Measurements from ENCODE around the gene LTA.
"Not testable (repeated sequence)": the region's sequence is repeated elsewhere in the genome, so short reads cannot be mapped to it uniquely, and the experiment has no call there.

The LTA gene

DNA sequence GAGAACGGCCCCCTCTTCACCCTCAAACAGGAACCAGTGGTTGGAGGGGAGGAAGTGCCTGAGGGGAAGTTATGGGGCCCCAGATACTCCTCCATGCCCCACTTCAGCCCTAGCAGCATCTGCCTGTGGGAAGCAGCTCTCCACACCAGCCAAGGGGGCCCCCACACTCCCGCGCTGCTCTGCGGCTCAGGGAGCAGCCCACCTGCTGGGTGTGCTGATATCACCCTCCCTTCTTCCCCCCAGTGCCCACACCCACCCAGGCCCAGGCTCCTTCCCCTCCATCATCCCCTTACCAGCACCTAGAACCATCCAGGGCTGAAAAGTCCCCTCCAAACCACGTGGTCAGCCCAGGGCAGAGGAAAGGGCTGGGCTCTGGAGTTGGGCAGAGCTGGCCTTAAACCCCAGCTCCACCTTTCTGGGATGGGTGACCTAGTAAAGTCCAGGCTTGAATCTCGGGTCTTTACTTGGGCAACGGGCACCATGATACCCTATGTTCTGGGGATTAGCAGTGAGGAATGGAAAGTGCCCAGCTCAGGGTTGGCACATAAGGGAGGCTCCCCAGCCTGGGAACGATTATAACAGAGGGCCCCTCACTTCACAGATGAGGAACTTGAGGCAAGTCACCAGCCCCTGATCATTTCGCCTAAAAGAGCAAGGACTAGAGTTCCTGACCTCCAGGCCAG, 14.7 kb downstream of the LTA start:
- TF ChIP-seq ZFX (IDR thresholded peaks at IDR 0.05), result no peak
- TF ChIP-seq CTCF (conservative IDR thresholded peaks at IDR 0.05), result no peak
- H3K27ac ChIP-seq, result no peak overlapping the region

DNA sequence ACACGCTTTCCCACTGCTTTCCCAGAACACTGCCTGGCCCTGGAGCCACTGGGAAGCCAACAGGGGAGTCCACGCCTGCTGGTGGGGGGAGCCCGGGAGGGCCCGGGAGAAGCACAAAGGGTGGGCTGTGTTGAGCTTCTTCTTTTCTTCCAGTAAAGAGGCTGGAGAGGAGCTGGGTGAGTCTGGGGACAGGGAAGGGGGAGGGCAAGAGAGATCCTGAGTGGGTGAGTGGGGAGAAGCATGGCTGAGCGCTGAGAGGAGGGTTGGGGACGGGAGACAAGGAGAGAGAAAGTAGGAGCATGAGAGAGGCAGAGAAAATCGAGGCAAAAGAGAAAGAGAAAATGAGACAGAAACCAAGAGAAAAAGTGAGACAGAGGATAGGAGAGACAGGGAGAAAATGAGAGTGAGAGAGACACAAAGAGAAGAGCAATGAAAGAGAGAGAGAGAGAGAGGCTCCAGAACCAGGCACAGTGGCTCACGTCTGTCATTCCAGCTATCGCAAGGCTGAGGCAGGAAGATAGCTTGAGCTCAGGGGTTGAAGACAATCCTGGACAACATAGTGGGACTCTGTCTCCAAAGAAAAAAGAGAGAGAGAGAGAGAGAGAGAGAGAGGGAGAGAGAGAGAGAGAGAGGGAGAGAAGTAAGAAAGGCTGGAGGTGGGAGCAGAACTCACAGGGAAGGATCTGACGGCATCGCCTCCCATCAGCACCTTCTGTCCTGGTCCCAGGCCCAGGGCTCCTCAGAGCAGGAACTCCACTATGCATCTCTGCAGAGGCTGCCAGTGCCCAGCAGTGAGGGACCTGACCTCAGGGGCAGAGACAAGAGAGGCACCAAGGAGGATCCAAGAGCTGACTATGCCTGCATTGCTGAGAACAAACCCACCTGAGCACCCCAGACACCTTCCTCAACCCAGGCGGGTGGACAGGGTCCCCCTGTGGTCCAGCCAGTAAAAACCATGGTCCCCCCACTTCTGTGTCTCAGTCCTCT, 16.0 kb downstream of the LTA start:
- TF ChIP-seq CTCF (conservative IDR thresholded peaks at IDR 0.05) (no peak), ZFX (IDR thresholded peaks at IDR 0.05) (no peak)
- no peak overlapping the region for H3K27ac ChIP-seq

- TF ChIP-seq CTCF (conservative IDR thresholded peaks at IDR 0.05) (no peak), ZFX (IDR thresholded peaks at IDR 0.05) (no peak)
- H3K27ac ChIP-seq, result no peak overlapping the region
These were observed 17.0 kb downstream of the LTA start for GRCh38 chr6:31588871-31589650.

GRCh38 chr6:31590691-31591090, 18.6 kb downstream of the LTA start:
- H3K27ac ChIP-seq, result not testable (repeated sequence)

- no peak for TF ChIP-seq CTCF (conservative IDR thresholded peaks at IDR 0.05)
- TF ChIP-seq ZFX (IDR thresholded peaks at IDR 0.05), result no peak
- no peak overlapping the region for H3K27ac ChIP-seq
These were observed 20.3 kb downstream of the LTA start for GRCh38 chr6:31592396-31592771.

DNA sequence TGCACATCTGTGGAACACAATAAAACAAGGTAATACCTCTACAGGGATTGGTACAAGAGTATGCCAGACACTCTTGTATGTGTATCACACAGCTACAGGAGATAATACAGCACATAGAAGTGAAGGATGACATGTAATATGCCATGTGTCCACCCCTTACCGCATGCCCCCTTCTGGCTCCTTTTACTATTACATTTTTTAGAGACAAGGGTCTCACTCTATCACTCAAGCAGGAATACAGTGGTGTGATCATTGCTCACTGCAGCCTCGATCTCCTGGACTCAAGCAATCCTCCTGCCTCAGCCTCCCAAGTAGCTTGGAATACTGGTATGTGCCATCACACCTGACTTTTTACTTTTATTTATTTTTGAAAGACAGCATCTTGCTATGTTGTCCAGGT, 24.9 kb downstream of the LTA start:
- no peak overlapping the region for H3K27ac ChIP-seq
- TF ChIP-seq ZFX (IDR thresholded peaks at IDR 0.05), result no peak
- TF ChIP-seq CTCF (conservative IDR thresholded peaks at IDR 0.05), result peak; percentile 50

- TF ChIP-seq CTCF (conservative IDR thresholded peaks at IDR 0.05) (no peak), ZFX (IDR thresholded peaks at IDR 0.05) (no peak)
These were observed 35.2 kb downstream of the LTA start for GRCh38 chr6:31607317-31607716.

More at GRCh38 chr6:31607317-31607716, 35.2 kb downstream of the LTA start:
- no peak overlapping the region for H3K27ac ChIP-seq
